HepG2 (cell line): ENCODE measurements around the gene CMTM5. TPM values are rescaled to one million over a fixed set of nuclear protein-coding genes. Genes with fewer than 3 reads are reported as not detected.
"Not testable (repeated sequence)": the region's sequence is repeated elsewhere in the genome, so short reads cannot be mapped to it uniquely, and the experiment has no call there.

Source experiments
- ATAC-seq: fragments of 200-7000 bp; cut with Tn5 transposase; 3 replicates; pipeline ENCODE4 v1.9.1; 2020; ENCODE audit warnings: mild to moderate bottlenecking, moderate library complexity
- BruUV-seq: library from RNA; stranded (reverse); fragments of 400-500 nt; replicated peaks from 2 replicates; lab custom pipeline; 2021; lab: Mats Ljungman, UMichigan
- CTCF ChIA-PET: fragments of 300-600 bp; formaldehyde crosslinking; extraction: SDS; loops from one replicate; lab custom pipeline; 2021; ENCODE audit warnings: low total read pairs, inconsistent platforms, low intra/inter-chr PET ratio; lab: Yijun Ruan, JAX
- POLR2A ChIA-PET: fragments of 350-600 bp; sonication (Branson Sonifier 250); formaldehyde crosslinking; loops from one replicate; lab custom pipeline; 2020; ENCODE audit warnings: antibody characterized with exemption, inconsistent platforms; lab: Yijun Ruan, JAX
- DNase-seq: peaks from one replicate; pipeline ENCODE4 v3.0.0-alpha.2; 2015; ENCODE audit warnings: low spot score
- FAIRE-seq: peaks from 3 replicates; lab custom pipeline; 2011; peaks lifted over from hg19 to GRCh38; lab: Jason Lieb, UNC
- H2AFZ ChIP-seq: one replicate; pipeline ENCODE4 v1.6.1; 2011; ENCODE audit warnings: low read length, inconsistent platforms
- H3K27ac ChIP-seq: fragments of 300-600 bp; 3 replicates; pipeline ENCODE4 v1.8.0; 2011; ENCODE audit warnings: mixed run types, mild to moderate bottlenecking, mixed read lengths, low read length, inconsistent platforms; ENCODE audit not compliant: insufficient read depth; ENCODE audit errors: extremely low read length
- H3K27me3 ChIP-seq, 2 experiments: fragments of 200-600 bp in 1 of 2; 2 replicates in 1 of 2; 3 replicates in 1 of 2; pipeline versions ENCODE4 v1.6.0 to v1.8.0; 2011; ENCODE audit warnings: low read length in 2 of 2, mild to moderate bottlenecking in 2 of 2, moderate library complexity in 2 of 2, inconsistent platforms in 1 of 2; ENCODE audit not compliant: insufficient read depth in 2 of 2, control insufficient read depth in 1 of 2
- H3K36me3 ChIP-seq, 2 experiments: fragments of 200-600 bp in 1 of 2; replicated peaks in 1 of 2; 2 replicates in 1 of 2; 3 replicates in 1 of 2; pipeline versions ENCODE4 v1.5.1 to v1.8.0; 2011; ENCODE audit warnings: low read length in 2 of 2, inconsistent platforms in 1 of 2; ENCODE audit not compliant: insufficient read depth in 2 of 2, control insufficient read depth in 1 of 2
- H3K4me1 ChIP-seq: 2 replicates; pipeline ENCODE4 v1.5.1; 2012; ENCODE audit warnings: low read length, inconsistent platforms; ENCODE audit not compliant: insufficient read depth
- H3K4me2 ChIP-seq: 2 replicates; pipeline ENCODE4 v1.6.0; 2011; ENCODE audit warnings: low read depth, low read length, inconsistent platforms
- H3K4me3 ChIP-seq, 3 experiments: fragments of 200-600 bp in 1 of 3; sonication (generic), shearing (Covaris generic) in 1 of 3; replicated peaks in 1 of 3; 2 replicates each; pipeline ENCODE4 v1.5.1; 2011 to 2016; ENCODE audit warnings: low read length in 3 of 3, inconsistent platforms in 2 of 3, low read depth in 2 of 3, mild to moderate bottlenecking in 2 of 3, control low read depth in 1 of 3, mixed read lengths in 1 of 3; ENCODE audit not compliant: insufficient read depth in 1 of 3
- H3K79me2 ChIP-seq: one replicate; pipeline ENCODE4 v1.6.1; 2011; ENCODE audit warnings: low read length, inconsistent platforms; ENCODE audit not compliant: insufficient read depth
- H3K9ac ChIP-seq: 2 replicates; pipeline ENCODE4 v1.6.0; 2011; ENCODE audit warnings: mild to moderate bottlenecking, low read depth, low read length, inconsistent platforms; ENCODE audit not compliant: insufficient read depth
- H3K9me3 ChIP-seq: 2 replicates; pipeline ENCODE4 v1.5.1; 2012; ENCODE audit warnings: mild to moderate bottlenecking, low read length
- H4K20me1 ChIP-seq: 2 replicates; pipeline ENCODE4 v1.6.0; 2011; ENCODE audit warnings: inconsistent platforms, mild to moderate bottlenecking, low read length, moderate library complexity; ENCODE audit not compliant: insufficient read depth
- EZH2 ChIP-seq: conservative IDR thresholded peaks from 2 replicates; pipeline ENCODE4 v1.6.1; 2012; ENCODE audit warnings: mild to moderate bottlenecking, low read depth, low read length, moderate library complexity
- NRL ChIP-seq: sonication (generic); formaldehyde crosslinking; IDR thresholded peaks from 2 replicates; pipeline ENCODE4 v1.5.0; 2020; ENCODE audit warnings: missing genetic modification reagents, mild to moderate bottlenecking, moderate library complexity, borderline replicate concordance
- WGBS: methylation state at CpG from one replicate; pipeline ENCODE4 v1.1.6; 2017; ENCODE audit warnings: low lambda C conversion rate; 5-methylcytosine and 5-hydroxymethylcytosine counted together
- in situ Hi-C: cut with HindIII; loops from 2 replicates; pipeline ENCODE4 v1.10.0; 2017; ENCODE audit warnings: low pct_unique_long_range_greater_than_20kb; ENCODE audit not compliant: extremely low pct_ligation_motif_present
- intact Hi-C: fragments of 100-400 bp; cut with micrococcal nuclease; formaldehyde crosslinking; loops from one replicate; pipeline ENCODE4 v1.10.0; 2022; ENCODE audit not compliant: unreplicated experiment
- polyA plus RNA-seq, 8 experiments: library from polyadenylated mRNA; depleted of rRNA in 3 of 8; stranded (reverse) in 7 of 8; unstranded in 1 of 8; fragments of >200 nt; fragmentation: Illumina TruSeq in 4 of 8; extraction: Trizol in 4 of 8; gene quantifications; 2 replicates each; pipeline versions ENCODE4 v1.2.1 to v1.2.3, GENCODE V29; 2011 to 2016; ENCODE audit warnings: low read depth in 4 of 8, missing spikeins in 1 of 8, mixed read lengths in 1 of 8; ENCODE audit not compliant: insufficient read depth in 1 of 8
- total RNA-seq, 5 experiments: library from RNA; depleted of rRNA; stranded (reverse); fragments of >200 nt; fragmentation: Illumina TruSeq; extraction: Trizol; gene quantifications; 2 replicates each; pipeline ENCODE4 v1.2.3, GENCODE V29; 2016; ENCODE audit warnings: low read depth in 1 of 5
- TF ChIP-seq, protein P1 (sequence below): sonication (generic); formaldehyde crosslinking; IDR thresholded peaks from 2 replicates; pipeline ENCODE4 v1.5.1; 2020; ENCODE audit warnings: mild to moderate bottlenecking, missing genetic modification reagents, moderate library complexity

Gene CMTM5
- total and polyA plus RNA-seq, 2 of the 13 experiments (the other 11 are each of a cell fraction or from before 2014, with no cell fraction given): not detected

DNA sequence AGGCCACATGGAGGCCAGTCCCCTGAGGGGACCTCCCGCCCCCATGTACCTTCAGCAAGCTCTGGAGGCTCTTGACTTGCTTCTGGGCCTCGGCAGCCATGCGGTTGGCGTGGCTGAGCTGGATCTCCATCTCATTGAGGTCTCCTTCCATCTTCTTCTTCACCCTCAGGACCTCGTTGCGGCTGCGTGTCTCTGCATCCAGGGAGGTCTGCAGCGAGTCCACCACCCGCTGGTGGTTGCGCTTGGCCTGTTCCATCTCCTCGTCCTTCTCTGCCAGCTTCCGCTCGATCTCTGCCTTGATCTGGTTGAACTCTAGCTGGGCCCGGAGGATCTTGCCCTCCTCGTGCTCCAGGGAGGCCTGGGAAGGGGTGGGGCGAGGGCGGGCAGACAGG is 9.4 kb downstream of the CMTM5 start:
- in situ Hi-C loops, FAIRE-seq, H2AFZ ChIP-seq, intact Hi-C loops, H3K27ac ChIP-seq, H3K9ac ChIP-seq, ATAC-seq, BruUV-seq, H3K9me3 ChIP-seq, H3K36me3 ChIP-seq, H4K20me1 ChIP-seq, DNase-seq, CTCF ChIA-PET, H3K4me1 ChIP-seq, H3K79me2 ChIP-seq: not testable (repeated sequence)
- peak overlapping the region in 1 of 3 experiments; percentile 35; a peak in 1 of 6 replicates for H3K4me3 ChIP-seq
- 32% methylated on average over 17 of the region's 17 CpGs for whole genome bisulfite sequencing
- H3K27me3 ChIP-seq: peaks cover 29 to 92% of the 10 kb centered on the region in 2 experiments
- peak overlapping the region; percentile 30; the same call in 1 of the 2 replicates for H3K4me2 ChIP-seq
- POLR2A ChIA-PET: interaction anchor here (2.0 kb wide), 1 partner anchor 65 kb away, joined by 7 read pairs; the partner anchor contains the start of gene PABPN1
- TF ChIP-seq NRL (CRISPR knock-in tag): 0 out of 2 replicates have a peak, but pooled peaks have one; percentile 29
- peak; percentile 75; the same call in 1 of the 2 replicates for TF ChIP-seq EZH2
- TF ChIP-seq, protein P1, sequence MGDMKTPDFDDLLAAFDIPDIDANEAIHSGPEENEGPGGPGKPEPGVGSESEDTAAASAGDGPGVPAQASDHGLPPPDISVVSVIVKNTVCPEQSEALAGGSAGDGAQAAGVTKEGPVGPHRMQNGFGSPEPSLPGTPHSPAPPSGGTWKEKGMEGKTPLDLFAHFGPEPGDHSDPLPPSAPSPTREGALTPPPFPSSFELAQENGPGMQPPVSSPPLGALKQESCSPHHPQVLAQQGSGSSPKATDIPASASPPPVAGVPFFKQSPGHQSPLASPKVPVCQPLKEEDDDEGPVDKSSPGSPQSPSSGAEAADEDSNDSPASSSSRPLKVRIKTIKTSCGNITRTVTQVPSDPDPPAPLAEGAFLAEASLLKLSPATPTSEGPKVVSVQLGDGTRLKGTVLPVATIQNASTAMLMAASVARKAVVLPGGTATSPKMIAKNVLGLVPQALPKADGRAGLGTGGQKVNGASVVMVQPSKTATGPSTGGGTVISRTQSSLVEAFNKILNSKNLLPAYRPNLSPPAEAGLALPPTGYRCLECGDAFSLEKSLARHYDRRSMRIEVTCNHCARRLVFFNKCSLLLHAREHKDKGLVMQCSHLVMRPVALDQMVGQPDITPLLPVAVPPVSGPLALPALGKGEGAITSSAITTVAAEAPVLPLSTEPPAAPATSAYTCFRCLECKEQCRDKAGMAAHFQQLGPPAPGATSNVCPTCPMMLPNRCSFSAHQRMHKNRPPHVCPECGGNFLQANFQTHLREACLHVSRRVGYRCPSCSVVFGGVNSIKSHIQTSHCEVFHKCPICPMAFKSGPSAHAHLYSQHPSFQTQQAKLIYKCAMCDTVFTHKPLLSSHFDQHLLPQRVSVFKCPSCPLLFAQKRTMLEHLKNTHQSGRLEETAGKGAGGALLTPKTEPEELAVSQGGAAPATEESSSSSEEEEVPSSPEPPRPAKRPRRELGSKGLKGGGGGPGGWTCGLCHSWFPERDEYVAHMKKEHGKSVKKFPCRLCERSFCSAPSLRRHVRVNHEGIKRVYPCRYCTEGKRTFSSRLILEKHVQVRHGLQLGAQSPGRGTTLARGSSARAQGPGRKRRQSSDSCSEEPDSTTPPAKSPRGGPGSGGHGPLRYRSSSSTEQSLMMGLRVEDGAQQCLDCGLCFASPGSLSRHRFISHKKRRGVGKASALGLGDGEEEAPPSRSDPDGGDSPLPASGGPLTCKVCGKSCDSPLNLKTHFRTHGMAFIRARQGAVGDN (CRISPR knock-in tag): peak; percentile 19
